Upper lobe of left lung (tissue), 4 donors: ENCODE data around the gene SKIL.

Source experiments
- CTCF ChIP-seq, 6 experiments: fragments of 450-650 bp in 4 of 6; fragments of 200-600 bp in 2 of 6; sonication (generic) in 2 of 6; IDR thresholded peaks; one replicate each; pipeline ENCODE4 v1.5.1; 2016 to 2019; ENCODE audit warnings: antibody characterized with exemption in 6 of 6
- POLR2A ChIP-seq, 4 donors: fragments of 450-650 bp; IDR thresholded peaks; one replicate each; pipeline ENCODE4 v1.5.1; 2016 to 2017; ENCODE audit warnings: antibody characterized with exemption in 4 of 4, mild to moderate bottlenecking in 2 of 4
- POLR2AphosphoS5 ChIP-seq, 2 donors: sonication (generic); formaldehyde crosslinking; IDR thresholded peaks; one replicate each; pipeline ENCODE4 v1.5.1; 2017; ENCODE audit warnings: antibody characterized with exemption in 2 of 2

GRCh38 chr3:170391108-170391507, 33.6 kb downstream of the SKIL start:
- TF ChIP-seq CTCF (IDR thresholded peaks at IDR 0.05), result no peak
- TF ChIP-seq POLR2A (IDR thresholded peaks at IDR 0.05), result no peak
- no peak for TF ChIP-seq POLR2AphosphoS5 (IDR thresholded peaks at IDR 0.05)
